GM18526 (cell line): Measurements from ENCODE around the gene NEU2.
A peak's percentile ranks its signal among the peaks of the same experiment; 100 is the strongest.

Experiments
- POLR2A ChIP-seq: IDR thresholded peaks from 3 replicates; pipeline ENCODE4 v1.6.1; 2011; ENCODE audit not compliant: insufficient read length; ENCODE audit errors: extremely low read depth

The NEU2 gene

GRCh38 chr2:233058717-233059546 is 26.5 kb downstream of the NEU2 start:
- TF ChIP-seq POLR2A, result no peak

DNA sequence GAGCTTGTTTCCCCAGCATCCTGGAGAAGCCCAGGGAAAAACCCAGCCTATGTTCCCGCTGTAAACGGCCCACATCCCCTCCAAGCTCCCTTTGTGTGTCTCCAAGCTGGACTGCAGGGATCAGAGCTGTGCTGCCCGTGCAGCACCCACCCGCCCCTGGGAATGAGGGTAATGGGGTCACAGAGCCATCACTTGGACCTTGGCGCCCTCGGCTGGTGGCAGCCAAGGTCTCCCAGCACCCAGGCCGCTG is 27.0 kb downstream of the NEU2 start:
- TF ChIP-seq POLR2A, result no peak

- peak; percentile 91 for TF ChIP-seq POLR2A
Measured at GRCh38 chr2:233059797-233060500, 27.5 kb downstream of the NEU2 start, which contains the start of gene INPP5D. Gene INPP5D, plus strand, starts transcription at chr2:233060342. Its CDS starts 137 bp downstream, at chr2:233060479.

DNA sequence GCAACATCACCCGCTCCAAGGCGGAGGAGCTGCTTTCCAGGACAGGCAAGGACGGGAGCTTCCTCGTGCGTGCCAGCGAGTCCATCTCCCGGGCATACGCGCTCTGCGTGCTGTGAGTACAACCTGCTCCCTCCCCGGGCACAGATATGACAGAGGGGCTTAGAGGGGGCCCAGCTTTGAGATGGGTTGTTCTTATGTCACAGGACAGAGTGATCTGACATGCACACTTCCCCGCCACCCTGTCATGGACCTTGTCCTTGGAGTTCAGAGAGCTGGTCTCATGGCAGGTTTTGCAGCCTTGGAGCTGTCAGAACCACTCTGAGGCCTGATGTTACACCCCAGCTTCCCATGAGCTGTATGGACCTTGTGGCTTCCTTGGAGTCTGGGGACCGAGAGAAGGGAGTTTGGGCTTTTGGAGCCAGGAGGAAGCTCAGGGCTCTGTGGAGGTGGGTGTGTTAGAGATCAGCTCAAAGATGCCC is 28.1 kb downstream of the NEU2 start:
- no peak for TF ChIP-seq POLR2A

GRCh38 chr2:233060980-233061590 is 28.6 kb downstream of the NEU2 start:
- TF ChIP-seq POLR2A, result peak; percentile 51

DNA sequence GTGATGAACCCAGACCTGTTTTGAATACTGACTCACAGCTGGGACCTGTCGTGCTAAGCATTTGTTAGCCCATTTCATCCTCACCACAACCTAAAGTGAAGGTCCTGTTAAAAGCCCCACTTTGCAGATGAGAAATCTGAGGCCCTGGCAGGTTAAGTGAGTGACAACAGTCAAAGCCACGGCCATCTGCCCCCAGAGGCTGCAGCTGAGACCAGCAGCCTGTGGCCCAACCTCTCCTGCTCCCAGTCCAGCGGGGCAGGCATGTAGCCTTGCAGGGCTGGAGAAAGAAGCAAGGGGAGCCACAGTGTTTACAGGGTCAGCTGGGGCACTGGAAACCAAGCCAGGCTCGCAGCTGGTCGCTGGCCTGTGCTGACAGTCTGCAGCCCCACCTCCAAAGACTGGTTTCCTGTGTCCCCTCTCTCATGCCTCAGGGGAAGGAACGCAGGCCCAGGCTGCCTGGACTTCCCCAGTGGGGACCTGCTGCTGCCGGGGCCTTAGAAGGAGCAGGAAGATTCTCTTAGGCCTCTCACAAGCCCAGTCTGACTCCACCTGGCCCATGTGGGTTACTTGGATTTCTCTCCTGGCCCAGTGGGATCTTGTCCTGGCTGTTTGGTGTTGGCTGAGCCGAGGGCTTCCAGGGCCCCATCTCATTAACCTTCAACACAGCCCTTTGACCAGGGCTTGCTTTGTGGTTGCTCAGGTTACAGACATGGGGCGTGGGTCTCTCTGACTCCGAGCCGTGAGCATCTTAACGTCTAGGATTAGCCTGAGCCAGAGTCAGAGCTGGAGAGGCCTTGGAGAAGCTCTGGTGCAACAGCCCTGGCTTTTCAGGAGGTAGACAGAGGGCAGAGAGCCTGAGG is 29.3 kb downstream of the NEU2 start:
- no peak for TF ChIP-seq POLR2A

DNA sequence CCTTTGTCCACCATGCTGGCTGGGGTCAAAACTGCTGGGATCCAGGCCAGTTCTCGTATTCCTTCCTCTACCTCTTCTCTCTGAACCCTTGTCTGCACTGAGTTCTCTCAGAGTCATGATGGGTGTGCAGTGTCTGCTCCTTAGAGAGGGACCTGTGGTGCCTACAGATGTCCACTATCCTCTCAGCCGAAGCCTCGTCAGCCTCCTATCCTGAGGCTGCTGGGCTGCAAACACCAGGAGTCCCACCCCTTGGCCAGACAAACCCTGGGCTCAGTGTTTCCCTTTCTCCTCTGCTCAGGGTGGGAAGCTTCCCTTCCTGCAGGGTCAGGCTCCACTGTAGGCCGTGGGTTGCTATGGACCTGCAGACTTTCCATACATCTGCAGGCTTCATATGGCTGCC is 30.0 kb downstream of the NEU2 start:
- TF ChIP-seq POLR2A, result no peak

DNA sequence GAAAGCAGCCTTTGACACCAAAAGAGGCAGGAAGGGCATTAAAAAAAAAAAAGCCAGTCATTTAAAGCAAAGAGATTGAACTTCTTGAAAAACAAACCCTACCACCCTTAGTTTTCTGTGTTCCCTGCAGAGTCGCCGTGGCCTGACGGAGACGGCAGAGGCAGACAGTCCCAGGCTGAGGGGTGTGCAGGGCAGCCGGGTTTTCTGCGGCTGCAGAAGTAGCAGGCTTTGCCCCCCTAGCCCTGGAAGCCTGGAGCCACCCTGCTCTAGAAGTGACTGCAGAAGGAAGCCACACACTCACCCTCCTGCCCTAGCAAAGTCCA is 30.4 kb downstream of the NEU2 start:
- no peak for TF ChIP-seq POLR2A

DNA sequence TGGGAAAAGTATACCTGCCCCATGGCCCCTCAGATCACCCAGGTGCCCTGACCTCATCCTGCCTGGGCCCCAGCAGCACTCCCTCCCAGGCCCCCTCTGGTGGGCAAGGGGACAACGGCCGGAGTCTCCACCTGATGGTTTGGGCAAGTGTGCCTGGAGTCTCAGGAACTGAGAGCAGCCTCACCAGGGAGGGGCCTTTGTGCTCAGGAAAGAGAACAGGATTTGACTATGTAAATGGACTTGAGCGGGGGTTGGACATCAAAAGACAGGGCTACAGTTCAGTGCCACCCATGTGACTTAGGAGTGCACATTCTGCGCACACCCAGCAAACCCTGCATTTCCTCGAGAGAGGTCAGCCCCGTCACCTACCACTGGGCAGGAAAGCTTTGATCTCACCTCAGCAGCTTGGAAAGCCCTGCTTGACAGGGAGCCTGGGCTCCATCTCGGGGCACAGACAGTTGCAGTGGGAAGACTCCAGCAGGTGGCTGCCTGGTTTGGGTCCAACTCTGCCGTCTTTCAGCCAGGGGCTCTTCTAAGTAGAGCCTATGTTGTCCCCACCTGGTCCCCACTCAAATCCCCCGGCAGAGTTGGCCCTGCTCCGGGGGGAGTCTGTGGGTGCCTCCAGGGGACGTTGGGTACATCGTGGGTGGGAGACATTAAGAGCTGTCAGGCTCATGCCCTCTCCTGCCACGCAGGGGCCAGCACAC is 30.9 kb downstream of the NEU2 start:
- peak; percentile 89 for TF ChIP-seq POLR2A

GRCh38 chr2:233063976-233064411 is 31.5 kb downstream of the NEU2 start:
- no peak for TF ChIP-seq POLR2A

GRCh38 chr2:233064530-233065199 is 32.2 kb downstream of the NEU2 start:
- TF ChIP-seq POLR2A, result no peak

DNA sequence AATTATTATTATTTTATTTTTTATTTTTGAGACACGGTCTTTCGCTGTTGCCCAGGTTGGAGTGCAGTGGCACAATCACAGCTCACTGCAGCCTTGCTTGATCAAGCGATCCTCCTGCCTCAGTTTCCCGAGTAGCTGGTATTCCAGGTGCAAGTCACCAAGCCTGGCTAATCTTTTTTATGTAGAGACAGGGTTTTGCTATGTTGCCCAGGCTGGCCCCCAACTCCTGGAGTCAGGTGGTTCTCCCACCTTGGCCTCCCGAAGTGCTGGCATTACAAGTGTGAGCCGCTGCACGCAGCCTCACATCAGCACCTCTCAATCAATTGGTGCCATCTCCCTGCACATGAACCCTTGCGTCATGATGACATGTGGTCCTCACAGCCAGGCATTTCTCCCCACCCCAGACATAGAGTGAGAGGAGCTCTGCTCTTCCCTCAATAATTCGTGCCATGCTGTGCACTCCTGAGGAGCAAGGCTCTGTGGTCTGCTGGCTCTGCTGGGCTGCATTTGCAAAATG is 33.5 kb downstream of the NEU2 start:
- TF ChIP-seq POLR2A, result no peak

DNA sequence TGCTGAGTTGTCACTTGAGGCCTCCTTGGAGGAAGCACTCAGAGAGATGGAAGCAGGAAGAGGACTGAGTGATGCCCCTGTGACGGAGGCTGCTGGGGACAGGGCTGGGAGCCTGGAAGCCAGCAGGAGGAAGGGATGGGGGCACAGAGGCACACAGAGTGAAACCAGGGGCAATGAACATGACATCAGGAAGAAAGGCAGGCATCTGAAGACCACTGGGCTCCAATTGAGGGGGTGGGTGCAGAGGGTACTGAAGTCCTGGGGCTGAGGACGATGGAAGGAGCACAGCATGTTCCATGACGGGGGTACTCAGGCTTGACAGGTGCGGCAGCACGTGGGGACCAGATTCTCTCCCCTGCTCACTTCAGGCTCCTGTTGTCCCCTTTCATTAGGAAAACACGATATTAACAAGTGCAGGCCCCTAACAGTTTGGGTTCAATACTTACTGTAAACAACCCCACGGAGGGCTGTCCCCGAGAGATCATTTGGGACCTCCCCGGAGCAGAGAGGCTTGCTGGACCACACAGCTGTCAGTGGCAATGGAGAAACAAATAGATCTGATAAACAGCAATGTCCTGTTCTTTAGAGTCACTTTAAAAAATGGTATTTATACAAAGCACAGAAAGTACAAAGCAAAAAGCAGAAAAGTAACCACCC is 36.4 kb downstream of the NEU2 start:
- no peak for TF ChIP-seq POLR2A

DNA sequence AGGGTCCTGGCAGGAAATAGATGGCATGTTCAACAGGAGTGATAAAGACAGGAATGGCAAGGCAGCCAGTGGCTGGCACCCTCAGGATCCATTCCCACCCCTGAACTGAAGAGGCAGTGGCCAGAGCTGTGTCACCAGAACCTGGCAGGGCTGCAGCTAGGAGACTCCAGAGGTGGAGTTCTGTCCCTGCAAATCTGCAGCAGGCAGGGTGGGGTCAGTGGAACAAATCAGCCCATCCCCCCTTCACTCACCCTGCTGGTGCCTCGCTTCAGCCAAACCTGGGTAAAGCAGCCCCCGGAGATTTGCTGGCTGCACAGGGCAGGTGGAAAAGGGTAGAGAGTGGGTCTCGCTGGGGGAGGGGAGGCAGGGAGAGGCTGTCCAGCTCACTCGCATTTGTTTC is 40.4 kb downstream of the NEU2 start:
- TF ChIP-seq POLR2A, result no peak

DNA sequence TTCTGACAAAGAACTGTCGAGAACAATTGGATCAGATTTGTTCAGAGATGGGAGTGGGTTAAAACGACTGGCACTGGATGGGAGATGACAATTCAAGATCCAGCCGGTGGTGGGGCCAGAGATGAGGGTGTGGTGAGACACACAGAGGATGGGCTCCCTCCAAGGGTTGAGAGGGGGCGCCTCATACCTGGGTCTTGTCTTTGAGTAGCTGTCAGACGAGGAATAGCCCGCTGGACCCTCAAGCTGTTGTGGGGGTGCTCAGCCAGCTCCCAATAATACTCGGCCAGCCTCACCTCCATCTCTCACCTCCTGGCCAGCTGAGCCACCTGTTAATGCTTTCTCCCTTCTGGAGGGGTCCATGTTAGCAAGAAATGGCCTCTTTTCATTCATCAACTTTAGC is 41.6 kb downstream of the NEU2 start:
- TF ChIP-seq POLR2A, result no peak
